ENCODE results near the gene FARS2.

DNA sequence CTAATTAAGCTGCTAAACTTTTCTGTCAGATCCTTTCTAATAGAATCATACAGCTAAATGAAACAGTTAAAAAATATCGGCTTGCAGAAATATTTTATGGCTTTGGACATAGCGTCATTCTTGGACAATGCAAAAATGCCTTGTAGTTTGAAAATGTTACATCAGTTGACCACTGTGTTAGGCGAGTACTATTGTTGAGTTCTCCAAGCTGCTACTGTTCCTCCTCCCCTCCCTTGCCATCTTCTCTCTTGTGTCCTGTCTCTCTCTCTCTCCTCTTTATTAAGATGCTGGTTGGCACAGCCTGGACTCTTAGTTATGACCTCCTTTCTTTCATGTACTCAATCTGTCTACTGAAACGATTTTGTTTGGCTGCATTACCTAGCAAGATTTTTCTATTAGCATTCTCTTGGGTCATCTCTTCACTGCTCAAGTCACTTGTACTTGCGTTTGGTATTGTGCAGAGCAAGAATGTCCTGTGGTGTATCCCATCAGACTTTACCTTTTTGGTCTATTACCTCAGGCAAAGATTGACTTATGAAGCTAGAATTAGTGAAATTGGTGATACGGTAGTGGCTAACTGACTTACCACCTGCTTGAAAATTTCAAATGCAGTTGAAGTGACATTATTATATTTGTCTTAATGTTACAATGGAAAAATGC lies 127.9 kb downstream of the FARS2 start:
- TF ChIP-seq, protein P1, sequence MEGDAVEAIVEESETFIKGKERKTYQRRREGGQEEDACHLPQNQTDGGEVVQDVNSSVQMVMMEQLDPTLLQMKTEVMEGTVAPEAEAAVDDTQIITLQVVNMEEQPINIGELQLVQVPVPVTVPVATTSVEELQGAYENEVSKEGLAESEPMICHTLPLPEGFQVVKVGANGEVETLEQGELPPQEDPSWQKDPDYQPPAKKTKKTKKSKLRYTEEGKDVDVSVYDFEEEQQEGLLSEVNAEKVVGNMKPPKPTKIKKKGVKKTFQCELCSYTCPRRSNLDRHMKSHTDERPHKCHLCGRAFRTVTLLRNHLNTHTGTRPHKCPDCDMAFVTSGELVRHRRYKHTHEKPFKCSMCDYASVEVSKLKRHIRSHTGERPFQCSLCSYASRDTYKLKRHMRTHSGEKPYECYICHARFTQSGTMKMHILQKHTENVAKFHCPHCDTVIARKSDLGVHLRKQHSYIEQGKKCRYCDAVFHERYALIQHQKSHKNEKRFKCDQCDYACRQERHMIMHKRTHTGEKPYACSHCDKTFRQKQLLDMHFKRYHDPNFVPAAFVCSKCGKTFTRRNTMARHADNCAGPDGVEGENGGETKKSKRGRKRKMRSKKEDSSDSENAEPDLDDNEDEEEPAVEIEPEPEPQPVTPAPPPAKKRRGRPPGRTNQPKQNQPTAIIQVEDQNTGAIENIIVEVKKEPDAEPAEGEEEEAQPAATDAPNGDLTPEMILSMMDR (IDR thresholded peaks at IDR 0.05): no peak
- no peak for TF ChIP-seq POLR2A (IDR thresholded peaks at IDR 0.05)
- TF ChIP-seq EP300 (IDR thresholded peaks at IDR 0.05): no peak
